ENCODE data around the gene KCNJ1. TPM values are rescaled to one million over a fixed set of nuclear protein-coding genes. Genes with fewer than 3 reads are reported as not detected.

KCNJ1 gene
- total RNA-seq, 6 experiments from 2014 or later, result not detected

DNA sequence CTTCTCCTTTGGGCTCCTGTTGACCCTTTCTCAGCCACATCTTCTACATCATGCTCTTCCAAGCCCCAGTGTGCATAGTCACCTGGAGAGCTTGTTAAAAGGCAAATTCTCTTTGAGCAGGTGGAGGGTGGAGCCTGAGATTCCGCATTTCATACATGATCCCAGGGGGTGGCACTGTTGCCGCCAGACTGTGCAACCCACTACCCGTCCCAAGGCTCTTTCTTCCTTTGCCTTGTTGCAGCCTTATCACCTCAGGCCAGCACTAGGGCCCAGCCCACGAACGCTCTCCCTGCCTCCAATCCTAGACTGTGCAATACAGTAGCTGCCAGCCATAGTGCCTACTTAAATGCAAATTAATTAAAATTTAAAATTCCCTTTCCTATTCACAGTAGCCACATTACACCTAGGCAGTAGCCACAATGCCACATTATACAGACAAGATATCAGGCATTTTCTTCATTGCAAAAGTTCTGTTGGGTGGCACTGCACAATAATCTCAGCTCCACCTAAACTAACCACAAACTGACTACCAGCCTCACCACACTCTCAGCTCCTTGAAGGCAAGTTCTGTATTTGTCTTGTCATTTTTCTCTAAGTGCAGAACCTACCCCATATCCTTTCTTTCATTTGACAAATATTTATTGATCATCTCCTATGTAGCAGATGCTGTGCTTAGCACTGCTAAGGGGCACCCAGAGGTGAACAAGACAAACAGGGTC lies 19.5 kb upstream of the KCNJ1 start:
- ATAC-seq, result peak; percentile 12 to 50 (median 48)

DNA sequence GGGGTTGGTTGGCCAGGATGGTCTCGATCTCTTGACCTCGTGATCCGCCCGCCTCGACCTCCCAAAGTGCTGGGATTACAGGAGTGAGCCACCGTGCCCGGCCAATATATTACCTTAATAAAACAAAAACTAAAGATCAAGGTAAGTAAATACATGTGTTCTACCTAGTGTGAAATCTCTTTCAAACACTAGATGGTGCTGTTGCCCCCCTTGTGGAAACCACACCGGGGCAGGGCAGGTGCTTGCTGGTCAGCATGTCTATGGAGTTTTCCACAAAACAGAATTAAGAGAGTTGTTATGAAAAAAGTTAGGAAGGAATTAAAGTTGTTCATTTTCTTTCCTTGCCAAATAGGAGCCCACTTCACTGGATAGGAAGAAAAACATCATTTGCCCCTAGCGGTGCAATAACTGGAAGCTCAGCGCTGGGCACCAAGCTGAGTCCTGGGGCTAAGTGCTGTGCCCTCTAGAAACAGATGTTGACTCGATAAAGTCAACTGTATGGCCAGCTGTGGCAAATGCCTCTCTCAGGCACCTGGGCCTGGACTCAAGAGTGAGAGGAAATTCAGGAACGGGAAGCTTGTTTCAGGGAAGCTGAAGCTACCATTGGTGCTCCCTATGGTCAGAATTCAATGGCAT lies 17.7 kb upstream of the KCNJ1 start:
- Histone ChIP-seq H3K36me3 (no peaks in the 10 kb centered on the region), H3K9me3 (no peaks in the 10 kb centered on the region), H3K4me3 (no peak overlapping the region), H3K27ac (no peak overlapping the region), H3K4me1 (no peaks in the 10 kb centered on the region), H3K27me3 (no peaks in the 10 kb centered on the region)
- WGBS (ENCODE audit: insufficient coverage, low coverage, low lambda C conversion rate, missing lambda C conversion rate), result 20% methylated on average over 12 of the region's 12 CpGs
- intact Hi-C loops (cut with DNase I), result loop anchor here (5.0 kb wide), 1 partner anchor 72 kb away; no protein-coding TSS in a partner anchor
- ATAC-seq, result peak; percentile 94 to 98 (median 96)
- DNase-seq, result peak in 1 of 3 donors; percentile 74
- TF ChIP-seq CTCF (IDR thresholded peaks at IDR 0.05) (peak; percentile 82 to 91 (median 86)), POLR2A (IDR thresholded peaks at IDR 0.05) (no peak)

More for the DNA sequence above, 19.5 kb upstream of the KCNJ1 start:
- intact Hi-C loops (cut with DNase I), result loop anchor here (5.0 kb wide), 1 partner anchor 71 kb away; no protein-coding TSS in a partner anchor
- H3K4me1 ChIP-seq, result peaks cover 0 to 11% (median 5%) of the 10 kb centered on the region in 4 donors
- H3K36me3 ChIP-seq, result no peaks in the 10 kb centered on the region
- peak in 2 of 4 donors; percentile 11 to 16 for TF ChIP-seq CTCF (IDR thresholded peaks at IDR 0.05)
- no peak for TF ChIP-seq POLR2A (IDR thresholded peaks at IDR 0.05)
- H3K9me3 ChIP-seq, result no peaks in the 10 kb centered on the region
- 38% methylated on average over 5 of the region's 5 CpGs for WGBS (ENCODE audit: insufficient coverage, low coverage, low lambda C conversion rate, missing lambda C conversion rate)
- no peak overlapping the region for H3K27ac ChIP-seq
- H3K4me3 ChIP-seq, result no peak overlapping the region
- no peaks in the 10 kb centered on the region for H3K27me3 ChIP-seq
- DNase-seq, result no peak

DNA sequence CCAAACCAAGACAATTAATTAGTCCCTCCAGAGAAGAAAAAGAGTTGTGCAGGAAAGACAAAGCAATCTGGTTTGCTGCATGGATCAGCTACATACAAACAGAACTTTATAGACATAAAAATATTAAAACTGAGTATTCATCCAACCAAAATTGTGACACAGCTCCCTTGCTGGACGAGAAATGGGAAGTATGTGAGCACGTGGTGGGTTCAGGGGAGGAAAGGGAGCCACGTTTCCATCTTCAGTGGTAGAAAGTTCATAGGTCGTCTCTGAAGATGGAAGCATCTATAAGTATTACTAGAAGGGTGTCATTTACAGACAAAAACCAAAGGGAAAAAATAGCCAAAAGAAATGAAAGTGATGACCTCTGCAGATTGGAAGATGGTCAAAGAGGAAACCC lies 17.0 kb upstream of the KCNJ1 start:
- DNase-seq (no peak), ATAC-seq (no peak)
- H3K27me3 ChIP-seq, result no peaks in the 10 kb centered on the region
- intact Hi-C loops (cut with DNase I), result no loop called here
- TF ChIP-seq POLR2A (IDR thresholded peaks at IDR 0.05), result no peak
- H3K27ac ChIP-seq, result no peak overlapping the region
- H3K36me3 ChIP-seq, result no peaks in the 10 kb centered on the region
- WGBS (ENCODE audit: insufficient coverage, low coverage, low lambda C conversion rate, missing lambda C conversion rate), result 22% methylated on average over 4 of the region's 4 CpGs
- H3K4me3 ChIP-seq, result no peak overlapping the region
- no peaks in the 10 kb centered on the region for H3K9me3 ChIP-seq
- no peaks in the 10 kb centered on the region for H3K4me1 ChIP-seq

- DNase-seq (no peak), ATAC-seq (no peak)
- intact Hi-C loops (cut with DNase I), result no loop called here
- Histone ChIP-seq H3K27ac (no peak overlapping the region), H3K4me1 (no peaks in the 10 kb centered on the region), H3K36me3 (no peaks in the 10 kb centered on the region), H3K27me3 (no peaks in the 10 kb centered on the region), H3K4me3 (no peak overlapping the region), H3K9me3 (no peaks in the 10 kb centered on the region)
- TF ChIP-seq CTCF (IDR thresholded peaks at IDR 0.05), result no peak
- TF ChIP-seq POLR2A (IDR thresholded peaks at IDR 0.05), result no peak
- 39% methylated on average over 5 of the region's 5 CpGs for WGBS (ENCODE audit: insufficient coverage, low coverage, low lambda C conversion rate, missing lambda C conversion rate)
These were observed 15.4 kb upstream of the KCNJ1 start for GRCh38 chr11:128882451-128882850.

DNA sequence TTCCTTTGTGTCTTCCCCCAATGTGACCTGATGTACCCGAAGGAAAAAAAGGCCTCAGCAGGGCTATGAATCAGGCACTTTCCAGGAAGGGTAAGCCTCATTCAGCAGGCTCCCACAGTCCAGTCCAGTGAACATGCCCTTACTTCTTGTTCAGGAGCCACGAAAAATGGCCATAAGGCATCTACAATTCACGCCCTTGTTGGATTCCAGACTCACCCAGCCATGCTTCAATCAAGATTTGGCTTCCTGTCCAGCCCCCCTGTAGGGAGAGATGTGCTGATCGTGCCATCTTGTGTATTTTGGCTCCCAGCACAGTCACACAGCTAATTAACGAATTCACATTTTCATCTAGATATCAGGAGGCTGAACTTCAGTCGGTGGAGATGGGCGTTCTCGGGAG lies 14.1 kb upstream of the KCNJ1 start:
- Histone ChIP-seq H3K9me3 (no peaks in the 10 kb centered on the region), H3K27me3 (no peaks in the 10 kb centered on the region), H3K36me3 (no peaks in the 10 kb centered on the region), H3K4me3 (no peak overlapping the region), H3K4me1 (no peaks in the 10 kb centered on the region), H3K27ac (no peak overlapping the region)
- DNase-seq (no peak), ATAC-seq (no peak)
- TF ChIP-seq CTCF (IDR thresholded peaks at IDR 0.05), result no peak
- TF ChIP-seq POLR2A (IDR thresholded peaks at IDR 0.05), result no peak
- WGBS (ENCODE audit: insufficient coverage, low coverage, low lambda C conversion rate, missing lambda C conversion rate), result 40% methylated on average over 8 of the region's 8 CpGs
- intact Hi-C loops (cut with DNase I), result no loop called here

All from right lobe of liver (tissue), 6 donors.